ENCODE measurements around the gene ZNF227. TPM values are rescaled to one million over a fixed set of nuclear protein-coding genes. Genes with fewer than 3 reads are reported as not detected.

Gene ZNF227
- total RNA-seq, 2 experiments from 2014 or later = 16.8 to 18.5 TPM

- no peaks in the 10 kb centered on the region for H3K9me3 ChIP-seq (ENCODE audit: low read length)
- no peaks in the 10 kb centered on the region for H3K9me2 ChIP-seq (ENCODE audit: insufficient read depth, low read length)
- no peaks in the 10 kb centered on the region for H4K20me1 ChIP-seq (ENCODE audit: insufficient read depth, low read length)
- no peaks in the 10 kb centered on the region for H3K4me1 ChIP-seq (ENCODE audit: insufficient read depth, low read length, poor library complexity, severe bottlenecking)
- CTCF ChIA-PET (ENCODE audit: unreplicated experiment) = no interaction called here
- H3K36me3 ChIP-seq (ENCODE audit: insufficient read depth, low read length) = peaks cover 22% of the 10 kb centered on the region
- intact Hi-C loops (cut with micrococcal nuclease; ENCODE audit: unreplicated experiment) = no loop called here
- no peaks in the 10 kb centered on the region for H3K79me2 ChIP-seq (ENCODE audit: insufficient read depth, low read depth, low read length)
- no peak overlapping the region for H3K4me3 ChIP-seq (ENCODE audit: low read depth, low read length, poor library complexity, severe bottlenecking)
- TF ChIP-seq, protein P1, sequence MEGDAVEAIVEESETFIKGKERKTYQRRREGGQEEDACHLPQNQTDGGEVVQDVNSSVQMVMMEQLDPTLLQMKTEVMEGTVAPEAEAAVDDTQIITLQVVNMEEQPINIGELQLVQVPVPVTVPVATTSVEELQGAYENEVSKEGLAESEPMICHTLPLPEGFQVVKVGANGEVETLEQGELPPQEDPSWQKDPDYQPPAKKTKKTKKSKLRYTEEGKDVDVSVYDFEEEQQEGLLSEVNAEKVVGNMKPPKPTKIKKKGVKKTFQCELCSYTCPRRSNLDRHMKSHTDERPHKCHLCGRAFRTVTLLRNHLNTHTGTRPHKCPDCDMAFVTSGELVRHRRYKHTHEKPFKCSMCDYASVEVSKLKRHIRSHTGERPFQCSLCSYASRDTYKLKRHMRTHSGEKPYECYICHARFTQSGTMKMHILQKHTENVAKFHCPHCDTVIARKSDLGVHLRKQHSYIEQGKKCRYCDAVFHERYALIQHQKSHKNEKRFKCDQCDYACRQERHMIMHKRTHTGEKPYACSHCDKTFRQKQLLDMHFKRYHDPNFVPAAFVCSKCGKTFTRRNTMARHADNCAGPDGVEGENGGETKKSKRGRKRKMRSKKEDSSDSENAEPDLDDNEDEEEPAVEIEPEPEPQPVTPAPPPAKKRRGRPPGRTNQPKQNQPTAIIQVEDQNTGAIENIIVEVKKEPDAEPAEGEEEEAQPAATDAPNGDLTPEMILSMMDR (conservative IDR thresholded peaks at IDR 0.05; ENCODE audit: low read length) = no peak
- no peak for TF ChIP-seq EZH2phosphoT487 (IDR thresholded peaks at IDR 0.05; ENCODE audit: borderline replicate concordance, low read depth, low read length)
- no TSS peak for BruUV-seq (replicated peaks)
- no peak overlapping the region for H3K4me2 ChIP-seq (ENCODE audit: low read length)
- POLR2A ChIA-PET = interaction anchor here (0.7 kb wide), 1 partner anchor 47 kb away, joined by 3 read pairs; no protein-coding TSS in a partner anchor
- no peak for DNase-seq (ENCODE audit: low spot score)
- H3K27ac ChIP-seq (ENCODE audit: low read depth, low read length, poor library complexity, severe bottlenecking) = no peak overlapping the region
- H2AFZ ChIP-seq (ENCODE audit: low read length) = no peak overlapping the region
Measured at GRCh38 chr19:44284968-44285367, 72.6 kb downstream of the ZNF227 start.

Other genes starting within 250 kb of the ZNF227 start
- not detected in 2 replicates for gene ZNF155, start 228.3 kb upstream of the ZNF227 start, total RNA-seq (2014; rRNA removed; shearing (Covaris generic))
- not detected in 2 replicates for gene ZNF155, start 228.3 kb upstream of the ZNF227 start, total RNA-seq (2022)
- gene ZNF230, start 209.6 kb upstream of the ZNF227 start, total RNA-seq (2014; rRNA removed; shearing (Covaris generic)) = 1.7 and 1.8 TPM in 2 replicates
- gene ZNF230, start 209.6 kb upstream of the ZNF227 start, total RNA-seq (2022) = 1.6 and 2.8 TPM in 2 replicates
- gene ZNF222, start 187.2 kb upstream of the ZNF227 start, total RNA-seq (2014; rRNA removed; shearing (Covaris generic)) = not detected in 2 replicates
- gene ZNF222, start 187.2 kb upstream of the ZNF227 start, total RNA-seq (2022) = not detected in 2 replicates
- not detected in 2 replicates for gene ZNF223, start 160.5 kb upstream of the ZNF227 start, total RNA-seq (2014; rRNA removed; shearing (Covaris generic))
- gene ZNF223, start 160.5 kb upstream of the ZNF227 start, total RNA-seq (2022) = not detected in 2 replicates
- not detected in 2 replicates for gene ZNF284, start 140.4 kb upstream of the ZNF227 start, total RNA-seq (2014; rRNA removed; shearing (Covaris generic))
- not detected in 2 replicates for gene ZNF284, start 140.4 kb upstream of the ZNF227 start, total RNA-seq (2022)
- gene ZNF224, start 118.2 kb upstream of the ZNF227 start, total RNA-seq (2014; rRNA removed; shearing (Covaris generic)) = 17.5 and 20.4 TPM in 2 replicates
- 20.2 and 21.5 TPM in 2 replicates for gene ZNF224, start 118.2 kb upstream of the ZNF227 start, total RNA-seq (2022)
- 2.4 and 3.5 TPM in 2 replicates for gene ZNF225, start 99.1 kb upstream of the ZNF227 start, total RNA-seq (2014; rRNA removed; shearing (Covaris generic))
- gene ZNF225, start 99.1 kb upstream of the ZNF227 start, total RNA-seq (2022) = 4.1 and 6.1 TPM in 2 replicates
- not detected in 2 replicates for gene ZNF234, start 71.0 kb upstream of the ZNF227 start, total RNA-seq (2014; rRNA removed; shearing (Covaris generic))
- not detected in 2 replicates for gene ZNF234, start 71.0 kb upstream of the ZNF227 start, total RNA-seq (2022)
- gene ZNF226, start 47.4 kb upstream of the ZNF227 start, total RNA-seq (2014; rRNA removed; shearing (Covaris generic)) = 14.6 and 14.7 TPM in 2 replicates
- gene ZNF226, start 47.4 kb upstream of the ZNF227 start, total RNA-seq (2022) = 17.9 and 24.0 TPM in 2 replicates
- gene ZNF233, start 47.4 kb downstream of the ZNF227 start, total RNA-seq (2014; rRNA removed; shearing (Covaris generic)) = 0.13 TPM in 1 of 2 replicates, not detected in the other
- not detected in 2 replicates for gene ZNF233, start 47.4 kb downstream of the ZNF227 start, total RNA-seq (2022)
- gene ZNF235, start 92.5 kb downstream of the ZNF227 start, total RNA-seq (2014; rRNA removed; shearing (Covaris generic)) = 5.1 and 7.7 TPM in 2 replicates
- gene ZNF235, start 92.5 kb downstream of the ZNF227 start, total RNA-seq (2022) = 6.5 and 7.4 TPM in 2 replicates
- not detected in 2 replicates for gene ZNF112, start 144.1 kb downstream of the ZNF227 start, total RNA-seq (2014; rRNA removed; shearing (Covaris generic))
- not detected in 2 replicates for gene ZNF112, start 144.1 kb downstream of the ZNF227 start, total RNA-seq (2022)
- gene ZNF285, start 189.1 kb downstream of the ZNF227 start, total RNA-seq (2014; rRNA removed; shearing (Covaris generic)) = not detected in 2 replicates
- not detected in 2 replicates for gene ZNF285, start 189.1 kb downstream of the ZNF227 start, total RNA-seq (2022)
- gene ZNF229, start 235.9 kb downstream of the ZNF227 start, total RNA-seq (2014; rRNA removed; shearing (Covaris generic)) = not detected in 2 replicates
- not detected in 2 replicates for gene ZNF229, start 235.9 kb downstream of the ZNF227 start, total RNA-seq (2022)